AG04449 (cell line): ENCODE measurements around the gene RAD18.

Experiments used
- CTCF ChIA-PET: fragments of 350-600 bp; formaldehyde crosslinking; extraction: SDS; loops from one replicate; lab custom pipeline; 2021; ENCODE audit warnings: antibody characterized with exemption; lab: Yijun Ruan, JAX
- POLR2A ChIA-PET: fragments of 400-600, 350-600 bp; formaldehyde crosslinking; extraction: SDS; loops from one replicate; lab custom pipeline; 2020; ENCODE audit warnings: antibody characterized with exemption, inconsistent platforms; lab: Yijun Ruan, JAX
- DNase-seq: peaks from one replicate; pipeline ENCODE4 v3.0.0-alpha.2; 2010; ENCODE audit warnings: low read depth, low spot score
- H3K4me3 ChIP-seq: 2 replicates; pipeline ENCODE4 v1.5.1; 2011; ENCODE audit warnings: low read depth, mild to moderate bottlenecking, control low read depth, low read length
- TF ChIP-seq, protein P1 (sequence below): IDR thresholded peaks from one replicate; pipeline ENCODE4 v1.5.1; 2011; ENCODE audit warnings: mild to moderate bottlenecking, moderate library complexity, low read length, control low read depth, inconsistent platforms; ENCODE audit not compliant: insufficient read depth; ENCODE audit errors: missing control alignments

The RAD18 gene

DNA sequence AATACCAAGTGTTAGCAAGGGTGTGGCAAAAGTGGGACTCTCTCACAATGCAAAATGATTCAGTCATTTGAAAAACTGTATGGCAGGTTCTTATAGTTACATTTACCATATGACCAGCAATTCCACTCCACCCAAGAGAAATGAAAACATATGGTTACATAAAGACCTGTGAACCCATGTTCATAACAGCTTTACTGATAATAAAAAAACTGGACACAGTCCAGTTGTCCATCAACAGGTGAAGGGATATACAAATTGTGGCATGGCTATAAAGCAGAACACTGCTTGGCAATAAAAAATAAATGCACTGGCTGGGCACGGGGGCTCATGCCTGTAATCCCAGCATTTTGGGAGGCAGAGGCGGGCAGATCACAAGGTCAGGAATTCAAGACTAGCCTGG lies 30.8 kb downstream of the RAD18 start:
- CTCF ChIA-PET: interaction anchor here (1.6 kb wide), 1 partner anchor 166 kb away, joined by 3 read pairs; no protein-coding TSS in a partner anchor
- POLR2A ChIA-PET: no interaction called here
- no peak overlapping the region for H3K4me3 ChIP-seq
- no peak for DNase-seq
- TF ChIP-seq, protein P1, sequence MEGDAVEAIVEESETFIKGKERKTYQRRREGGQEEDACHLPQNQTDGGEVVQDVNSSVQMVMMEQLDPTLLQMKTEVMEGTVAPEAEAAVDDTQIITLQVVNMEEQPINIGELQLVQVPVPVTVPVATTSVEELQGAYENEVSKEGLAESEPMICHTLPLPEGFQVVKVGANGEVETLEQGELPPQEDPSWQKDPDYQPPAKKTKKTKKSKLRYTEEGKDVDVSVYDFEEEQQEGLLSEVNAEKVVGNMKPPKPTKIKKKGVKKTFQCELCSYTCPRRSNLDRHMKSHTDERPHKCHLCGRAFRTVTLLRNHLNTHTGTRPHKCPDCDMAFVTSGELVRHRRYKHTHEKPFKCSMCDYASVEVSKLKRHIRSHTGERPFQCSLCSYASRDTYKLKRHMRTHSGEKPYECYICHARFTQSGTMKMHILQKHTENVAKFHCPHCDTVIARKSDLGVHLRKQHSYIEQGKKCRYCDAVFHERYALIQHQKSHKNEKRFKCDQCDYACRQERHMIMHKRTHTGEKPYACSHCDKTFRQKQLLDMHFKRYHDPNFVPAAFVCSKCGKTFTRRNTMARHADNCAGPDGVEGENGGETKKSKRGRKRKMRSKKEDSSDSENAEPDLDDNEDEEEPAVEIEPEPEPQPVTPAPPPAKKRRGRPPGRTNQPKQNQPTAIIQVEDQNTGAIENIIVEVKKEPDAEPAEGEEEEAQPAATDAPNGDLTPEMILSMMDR: no peak

GRCh38 chr3:8931342-8931741 lies 31.9 kb downstream of the RAD18 start:
- POLR2A ChIA-PET: no interaction called here
- CTCF ChIA-PET: interaction anchor here (1.0 to 1.6 kb wide), 2 partner anchors 8 to 165 kb away, joined by 3 read pairs; no protein-coding TSS in a partner anchor

DNA sequence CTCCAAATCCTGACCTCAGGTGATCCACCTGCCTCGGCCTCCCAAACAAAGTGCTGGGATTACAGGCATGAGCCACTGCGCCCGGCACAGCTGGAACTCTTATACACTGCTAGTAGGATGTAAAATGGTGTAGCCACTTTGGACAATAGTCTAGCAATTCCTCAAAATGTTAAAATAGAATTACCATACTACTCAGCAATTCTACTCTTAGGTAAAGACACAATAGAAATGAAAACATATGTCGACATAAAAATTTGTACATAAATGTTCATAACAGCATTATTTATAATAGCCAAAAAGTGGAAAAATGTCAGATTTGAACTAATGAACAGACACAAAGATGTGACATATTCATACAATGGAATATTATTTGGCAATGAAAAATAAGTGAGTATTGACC lies 33.4 kb downstream of the RAD18 start:
- ChIA-PET CTCF (interaction anchor here (0.9 kb wide), 1 partner anchor 54 kb away, joined by 4 read pairs; no protein-coding TSS in a partner anchor), POLR2A (no interaction called here)
- TF ChIP-seq, protein P1: no peak
- DNase-seq: no peak
- no peak overlapping the region for H3K4me3 ChIP-seq

More at GRCh38 chr3:8931342-8931741, 31.9 kb downstream of the RAD18 start:
- TF ChIP-seq, protein P1: no peak
- no peak for DNase-seq
- H3K4me3 ChIP-seq: no peak overlapping the region

DNA sequence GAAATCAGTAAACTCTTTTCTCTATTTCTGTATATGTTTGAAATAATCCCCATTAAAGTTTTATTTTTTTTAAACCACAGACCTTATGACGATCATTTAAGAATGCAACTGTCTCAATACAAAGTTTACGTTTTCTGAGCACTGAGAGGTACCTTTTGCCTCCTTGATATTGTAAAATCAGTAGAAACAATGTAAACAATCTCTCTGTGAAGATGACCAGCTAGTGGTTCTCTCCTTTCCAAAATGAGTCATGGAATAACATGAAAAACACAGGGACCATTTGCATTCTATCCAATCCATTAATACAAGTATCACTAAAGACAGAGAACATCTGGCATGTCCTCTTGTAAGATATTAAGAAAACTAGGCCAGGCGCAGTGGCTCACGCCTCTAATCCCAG lies 48.8 kb downstream of the RAD18 start:
- DNase-seq: no peak
- TF ChIP-seq, protein P1: no peak
- H3K4me3 ChIP-seq: no peak overlapping the region
- ChIA-PET POLR2A (no interaction called here), CTCF (interaction anchor here (1.4 kb wide), 1 partner anchor 145 kb away, joined by 7 read pairs; the partner anchor contains the start of gene OXTR)

DNA sequence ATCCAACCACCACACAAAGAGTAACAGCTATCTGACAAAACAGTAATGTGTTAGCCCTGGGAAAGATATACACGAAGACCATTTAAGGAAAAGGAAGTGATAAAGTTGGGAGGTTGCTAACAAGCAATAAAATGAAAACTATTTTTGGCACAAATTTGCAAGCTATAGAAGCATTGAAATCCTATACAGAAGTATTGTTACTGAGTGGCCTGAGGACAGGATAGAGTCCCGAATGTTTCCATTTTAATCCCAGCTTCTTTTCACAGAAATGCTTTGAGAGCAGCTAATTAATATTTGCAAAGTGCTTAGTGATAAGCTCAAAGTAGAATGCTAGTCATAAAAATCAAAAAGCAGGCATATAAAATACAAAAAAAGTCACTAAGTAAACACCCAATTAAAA lies 51.5 kb downstream of the RAD18 start:
- ChIA-PET POLR2A (no interaction called here), CTCF (interaction anchor here (1.2 to 3.9 kb wide), 2 partner anchors 60 to 142 kb away, joined by 4 to 20 read pairs; partner anchors contain the start of gene OXTR)
- DNase-seq: no peak
- no peak overlapping the region for H3K4me3 ChIP-seq
- TF ChIP-seq, protein P1: no peak

- DNase-seq: no peak
- H3K4me3 ChIP-seq: no peak overlapping the region
- TF ChIP-seq, protein P1: no peak
- ChIA-PET POLR2A (no interaction called here), CTCF (interaction anchor here (3.9 kb wide), 1 partner anchor 139 kb away, joined by 20 read pairs; the partner anchor contains the start of gene OXTR)
Measured at GRCh38 chr3:8909160-8909559, 54.1 kb downstream of the RAD18 start.
